Liver (tissue), 9 donors: Measurements from ENCODE around the gene RALGPS1. TPM values are rescaled to one million over a fixed set of nuclear protein-coding genes. Genes with fewer than 3 reads are reported as not detected.

Experiments
- DNase-seq: peaks from one replicate; pipeline ENCODE4 v3.0.0-alpha.2; 2017; ENCODE audit warnings: low spot score
- H3K27ac ChIP-seq, 2 donors: one replicate each; pipeline ENCODE4 v1.7.0; 2013; ENCODE audit warnings: inconsistent platforms in 2 of 2, low read length in 2 of 2, control low read depth in 1 of 2, low read depth in 1 of 2, mild to moderate bottlenecking in 1 of 2
- H3K27me3 ChIP-seq, 4 donors: one replicate each; pipeline versions ENCODE4 v1.6.1 to v1.7.0; 2013; ENCODE audit warnings: low read length in 3 of 4, inconsistent platforms in 1 of 4, mild to moderate bottlenecking in 1 of 4, moderate library complexity in 1 of 4; ENCODE audit not compliant: control insufficient read depth in 4 of 4, insufficient read depth in 4 of 4
- H3K36me3 ChIP-seq, 4 donors: one replicate each; pipeline versions ENCODE4 v1.6.1 to v1.7.0; 2013; ENCODE audit warnings: low read length in 3 of 4, mild to moderate bottlenecking in 3 of 4, low read depth in 1 of 4, moderate library complexity in 1 of 4; ENCODE audit not compliant: control insufficient read depth in 4 of 4, insufficient read depth in 3 of 4
- H3K4me1 ChIP-seq, 4 donors: one replicate each; pipeline versions ENCODE4 v1.6.1 to v1.7.0; 2013; ENCODE audit warnings: low read length in 3 of 4, mild to moderate bottlenecking in 3 of 4, moderate library complexity in 1 of 4; ENCODE audit not compliant: control insufficient read depth in 4 of 4, insufficient read depth in 4 of 4
- H3K4me3 ChIP-seq, 3 donors: one replicate each; pipeline versions ENCODE4 v1.6.1 to v1.7.0; 2013; ENCODE audit warnings: low read length in 3 of 3, control low read depth in 1 of 3, low read depth in 1 of 3, mild to moderate bottlenecking in 1 of 3
- H3K9ac ChIP-seq, 2 donors: one replicate each; pipeline ENCODE4 v1.7.0; 2013; ENCODE audit warnings: low read length in 2 of 2, mild to moderate bottlenecking in 2 of 2, moderate library complexity in 2 of 2, control low read depth in 1 of 2, low read depth in 1 of 2
- H3K9me3 ChIP-seq, 4 donors: one replicate each; pipeline versions ENCODE4 v1.6.1 to v1.7.0; 2013; ENCODE audit warnings: low read length in 3 of 4; ENCODE audit not compliant: control insufficient read depth in 4 of 4
- ATF3 ChIP-seq: IDR thresholded peaks from 2 replicates; pipeline ENCODE4 v1.6.1; 2016; ENCODE audit warnings: antibody characterized with exemption
- CTCF ChIP-seq: fragments of 150-350 bp; IDR thresholded peaks from 2 replicates; pipeline ENCODE4 v1.5.1; 2017; ENCODE audit warnings: improper control_type of control experiment, low read depth, low read length; ENCODE audit not compliant: missing input control
- EGR1 ChIP-seq, 2 donors: IDR thresholded peaks; 2 replicates each; pipeline ENCODE4 v1.6.1; 2016 to 2018; ENCODE audit warnings: antibody characterized with exemption in 2 of 2, low read depth in 2 of 2
- FOXA1 ChIP-seq: IDR thresholded peaks from 2 replicates; pipeline ENCODE4 v1.6.1; 2016; ENCODE audit warnings: antibody characterized with exemption
- FOXA2 ChIP-seq: IDR thresholded peaks from 2 replicates; pipeline ENCODE4 v1.6.1; 2016; ENCODE audit warnings: antibody characterized with exemption
- GABPA ChIP-seq, 2 donors: IDR thresholded peaks in 1 of 2; conservative IDR thresholded peaks in 1 of 2; 2 replicates each; pipeline ENCODE4 v1.6.1; 2016; ENCODE audit warnings: antibody characterized with exemption in 2 of 2, mild to moderate bottlenecking in 1 of 2, moderate library complexity in 1 of 2
- HNF4A ChIP-seq, 2 donors: conservative IDR thresholded peaks; 2 replicates each; pipeline ENCODE4 v1.6.1; 2016; ENCODE audit warnings: antibody characterized with exemption in 2 of 2, mild to moderate bottlenecking in 2 of 2
- HNF4G ChIP-seq: IDR thresholded peaks from 2 replicates; pipeline ENCODE4 v1.6.1; 2016; ENCODE audit warnings: antibody characterized with exemption
- JUND ChIP-seq, 2 donors: IDR thresholded peaks; 2 replicates each; pipeline ENCODE4 v1.6.1; 2016; ENCODE audit warnings: antibody characterized with exemption in 2 of 2
- MAX ChIP-seq: IDR thresholded peaks from 2 replicates; pipeline ENCODE4 v1.6.1; 2016; ENCODE audit warnings: antibody characterized with exemption
- NR2F2 ChIP-seq: IDR thresholded peaks from 2 replicates; pipeline ENCODE4 v1.6.1; 2016; ENCODE audit warnings: antibody characterized with exemption
- RAD21 ChIP-seq, 2 donors: IDR thresholded peaks; 2 replicates each; pipeline ENCODE4 v1.6.1; 2016; ENCODE audit warnings: antibody characterized with exemption in 2 of 2, mild to moderate bottlenecking in 2 of 2
- REST ChIP-seq: IDR thresholded peaks from 2 replicates; pipeline ENCODE4 v1.6.1; 2016; ENCODE audit warnings: antibody characterized with exemption, mild to moderate bottlenecking
- RXRA ChIP-seq, 2 donors: IDR thresholded peaks; 2 replicates each; pipeline ENCODE4 v1.6.1; 2017 to 2018; ENCODE audit warnings: antibody characterized with exemption in 2 of 2, mild to moderate bottlenecking in 1 of 2
- SP1 ChIP-seq: IDR thresholded peaks from 2 replicates; pipeline ENCODE4 v1.6.1; 2018; ENCODE audit warnings: antibody characterized with exemption, mild to moderate bottlenecking
- TAF1 ChIP-seq: conservative IDR thresholded peaks from 2 replicates; pipeline ENCODE4 v1.6.1; 2016; ENCODE audit warnings: antibody characterized with exemption, mild to moderate bottlenecking
- YY1 ChIP-seq: IDR thresholded peaks from 2 replicates; pipeline ENCODE4 v1.6.1; 2016; ENCODE audit warnings: antibody characterized with exemption, mild to moderate bottlenecking
- ZBTB33 ChIP-seq: IDR thresholded peaks from 2 replicates; pipeline ENCODE4 v1.6.1; 2016; ENCODE audit warnings: antibody characterized with exemption
- WGBS: extraction: QIAGEN DNeasy Blood & Tissue Kit; methylation state at CpG from one replicate; pipeline ENCODE4 v1.1.7; 2013; 5-methylcytosine and 5-hydroxymethylcytosine counted together
- polyA plus RNA-seq, 2 donors: library from polyadenylated mRNA; stranded (reverse) in 1 of 2; unstranded in 1 of 2; fragments of 200-250 nt in 1 of 2; fragments of >200 nt in 1 of 2; fragmentation: Nextera tagmentation in 1 of 2; extraction: Ambion mirVana in 1 of 2; gene quantifications; one replicate each; pipeline versions ENCODE4 v1.2.1 to v1.2.3, GENCODE V29; 2013 to 2015
- total RNA-seq, 2 donors: library from RNA; depleted of rRNA; stranded (reverse); fragments of >200 nt; gene quantifications; one replicate each; pipeline ENCODE4 v1.2.3, GENCODE V29; 2014
- donor health status: healthy.
- donor health status: healthy.
- donor health status: healthy.
- donor health status: healthy.
- donor health status: healthy.

The RALGPS1 gene
- total and polyA plus RNA-seq, 4 donors = 1.4 to 2.7 (median 2.0) TPM

GRCh38 chr9:127088724-127089615 lies 174.4 kb downstream of the RALGPS1 start:
- Histone ChIP-seq H3K4me1 (no peaks in the 10 kb centered on the region), H3K27ac (no peak overlapping the region), H3K27me3 (no peaks in the 10 kb centered on the region), H3K36me3 (no peaks in the 10 kb centered on the region), H3K9ac (no peak overlapping the region), H3K9me3 (no peaks in the 10 kb centered on the region), H3K4me3 (no peak overlapping the region)
- no peak for DNase-seq
- 95% methylated on average over 27 of the region's 27 CpGs for WGBS
- TF ChIP-seq YY1 (no peak), REST (no peak), RXRA (IDR thresholded peaks at IDR 0.05) (no peak), FOXA1 (no peak), ZBTB33 (no peak), TAF1 (no peak), GABPA (IDR thresholded peaks at IDR 0.05 in 1 of 2, conservative IDR thresholded peaks at IDR 0.05 in 1 of 2) (no peak), ATF3 (no peak), EGR1 (IDR thresholded peaks at IDR 0.05; ENCODE audit: low read depth in 2 of 2) (no peak), NR2F2 (no peak), HNF4A (conservative IDR thresholded peaks at IDR 0.05) (no peak), JUND (IDR thresholded peaks at IDR 0.05) (no peak), FOXA2 (no peak), HNF4G (no peak), SP1 (no peak), CTCF (no peak), MAX (no peak), RAD21 (IDR thresholded peaks at IDR 0.05) (no peak)
